ENCODE results near the gene MYO16.
"Not testable (repeated sequence)": the region's sequence is repeated elsewhere in the genome, so short reads cannot be mapped to it uniquely, and the experiment has no call there.

The MYO16 gene

DNA sequence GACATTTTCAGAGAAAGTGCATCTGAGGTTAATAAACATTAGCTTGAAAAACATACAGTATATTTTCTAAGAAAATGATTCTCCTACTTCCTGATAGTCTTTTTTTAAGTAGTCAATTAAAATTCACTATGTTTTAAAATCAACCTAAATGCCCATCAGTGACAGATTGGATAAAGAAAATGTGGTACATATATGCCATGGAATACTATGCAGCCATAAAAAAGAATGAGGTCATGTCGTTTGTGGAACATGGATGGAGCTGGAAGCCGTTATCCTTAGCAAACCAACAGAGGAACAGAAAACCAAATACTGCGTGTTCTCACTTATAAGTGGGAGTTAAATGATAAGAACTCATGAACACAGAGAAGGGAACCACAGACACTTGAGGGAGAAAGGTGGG is 462.8 kb downstream of the MYO16 start:
- not testable (repeated sequence) for DNase-seq

DNA sequence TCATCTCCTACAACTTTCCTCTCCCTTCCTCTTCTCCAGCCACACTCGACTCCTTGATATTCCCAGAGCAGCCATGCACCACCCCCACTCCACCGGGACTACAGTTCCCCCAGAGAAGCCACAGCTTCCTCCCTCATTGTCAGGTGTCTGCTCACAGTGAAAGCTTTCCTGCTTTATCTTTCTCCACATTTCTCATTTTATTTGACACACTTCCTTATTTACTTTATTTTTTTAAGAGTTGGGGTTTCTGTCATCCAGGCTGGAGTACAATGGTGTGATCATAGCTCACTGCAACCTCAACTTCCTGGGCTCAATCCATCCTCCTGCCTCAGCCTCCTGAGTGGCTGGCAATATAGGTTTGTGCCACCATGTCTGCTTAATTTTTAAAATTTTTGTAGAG is 464.6 kb downstream of the MYO16 start:
- DNase-seq, result no peak

- DNase-seq, result no peak
These were observed 465.7 kb downstream of the MYO16 start for GRCh38 chr13:109095126-109095525.

- DNase-seq, result no peak
These were observed 466.7 kb downstream of the MYO16 start for GRCh38 chr13:109096101-109096500.

- DNase-seq, result no peak
These were observed 471.4 kb downstream of the MYO16 start for GRCh38 chr13:109100705-109101304.

- DNase-seq, result no peak
These were observed 472.2 kb downstream of the MYO16 start for GRCh38 chr13:109101550-109102144.

GRCh38 chr13:109105899-109106298 is 476.5 kb downstream of the MYO16 start:
- no peak for DNase-seq

DNA sequence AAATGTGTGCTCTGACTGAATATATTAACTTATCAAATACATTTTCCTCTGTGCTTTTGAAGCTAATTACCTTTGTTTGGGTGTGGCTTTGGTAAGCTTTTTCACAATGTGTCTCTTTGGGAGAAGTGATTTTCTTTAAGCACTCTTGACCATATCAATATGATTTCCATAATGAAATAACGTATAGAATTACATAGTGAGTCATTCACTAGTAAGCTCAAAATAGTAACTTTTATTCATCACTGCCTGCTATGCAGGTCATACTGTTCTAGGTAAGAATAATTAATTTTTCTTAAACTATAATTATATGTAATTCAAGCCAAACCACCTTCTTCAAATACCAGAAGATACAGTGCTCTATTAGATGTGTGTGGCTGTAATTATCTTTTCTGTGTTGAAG is 480.7 kb downstream of the MYO16 start:
- DNase-seq, result no peak

- DNase-seq, result no peak
These were observed 481.7 kb downstream of the MYO16 start for GRCh38 chr13:109111141-109111540.

- DNase-seq, result no peak
These were observed 484.0 kb downstream of the MYO16 start for GRCh38 chr13:109113427-109113826.

- no peak for DNase-seq
These were observed 484.8 kb downstream of the MYO16 start for GRCh38 chr13:109114162-109114561.

GRCh38 chr13:109114991-109115390 is 485.6 kb downstream of the MYO16 start:
- no peak for DNase-seq

- DNase-seq, result no peak
These were observed 489.1 kb downstream of the MYO16 start for GRCh38 chr13:109118521-109118920.

DNA sequence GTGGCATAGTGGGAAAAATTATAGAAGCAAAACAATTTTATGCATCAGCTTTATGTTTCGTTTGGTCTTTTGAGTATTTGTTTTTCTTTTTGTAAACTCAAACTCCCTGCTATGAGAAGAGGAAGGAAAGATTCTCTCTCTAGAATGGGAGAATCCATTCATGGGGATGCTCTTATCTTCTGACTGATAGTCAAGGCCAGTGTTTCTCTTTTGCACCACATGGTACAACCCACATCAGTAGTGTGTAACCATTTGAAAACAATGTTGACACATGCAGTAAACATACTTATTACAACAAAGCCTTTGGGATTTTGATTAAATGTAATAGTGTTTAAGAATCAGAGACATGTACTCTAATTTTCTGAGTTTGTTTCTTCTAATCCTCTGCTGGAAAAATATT is 490.5 kb downstream of the MYO16 start:
- DNase-seq, result no peak

DNA sequence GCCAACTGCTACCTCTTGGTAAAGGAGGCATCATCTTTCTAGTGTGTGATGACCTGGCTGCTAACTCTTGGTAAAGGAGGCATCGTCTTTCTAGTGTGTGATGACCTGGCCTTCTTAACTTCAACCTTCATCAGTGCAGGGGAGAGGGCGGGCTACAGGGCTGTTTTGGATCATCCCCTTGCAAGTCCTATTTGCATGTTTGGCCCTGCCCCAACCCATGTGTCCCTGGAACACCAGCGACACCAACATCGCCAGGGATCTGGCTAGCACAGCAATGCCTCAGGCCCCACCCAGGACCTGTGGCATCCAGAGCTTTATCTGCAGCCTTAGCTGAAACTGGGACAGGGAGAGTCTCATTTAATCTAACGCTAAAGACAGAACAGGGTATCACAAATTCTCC is 492.4 kb downstream of the MYO16 start:
- no peak for DNase-seq

- DNase-seq, result no peak
These were observed 494.6 kb downstream of the MYO16 start for GRCh38 chr13:109123971-109124370.

DNA sequence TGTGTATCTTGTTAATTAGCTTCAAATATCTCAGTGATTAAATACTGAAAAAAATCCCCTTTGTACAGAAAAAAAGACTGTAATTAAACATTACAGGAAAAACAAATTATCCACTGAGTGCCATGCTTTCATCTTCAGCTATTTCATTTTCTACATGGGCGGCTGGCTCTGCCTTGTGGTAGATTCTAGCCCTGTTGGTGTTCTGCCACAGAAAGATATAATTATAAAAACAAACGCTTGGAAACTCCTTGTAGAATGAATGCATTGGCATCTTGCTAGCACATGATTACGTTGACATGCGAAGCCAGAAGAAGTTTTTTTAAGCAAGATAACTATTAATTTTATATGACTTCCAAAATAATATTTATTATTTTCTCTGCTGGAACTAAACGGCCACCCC is 496.8 kb downstream of the MYO16 start:
- DNase-seq, result no peak

GRCh38 chr13:109126891-109127641 is 497.7 kb downstream of the MYO16 start:
- DNase-seq, result no peak

DNA sequence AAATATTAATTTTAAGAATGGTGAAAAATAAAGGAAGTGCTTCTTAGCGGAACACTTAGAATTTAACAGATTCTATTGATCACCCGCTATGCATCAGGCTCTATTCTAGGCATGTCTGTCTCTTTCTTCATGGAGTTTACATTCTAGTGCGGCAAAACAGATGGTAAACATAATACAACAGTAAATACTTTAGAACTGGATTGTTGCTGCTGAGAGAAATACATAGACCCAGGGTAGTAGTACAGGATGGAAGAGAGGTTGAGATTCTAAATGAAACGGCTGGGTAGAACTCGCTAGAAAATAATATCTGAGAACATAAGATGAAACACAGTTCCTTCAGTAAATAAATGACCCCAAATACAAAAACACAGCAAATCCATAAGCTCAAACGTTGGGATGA is 498.7 kb downstream of the MYO16 start:
- no peak for DNase-seq

DNA sequence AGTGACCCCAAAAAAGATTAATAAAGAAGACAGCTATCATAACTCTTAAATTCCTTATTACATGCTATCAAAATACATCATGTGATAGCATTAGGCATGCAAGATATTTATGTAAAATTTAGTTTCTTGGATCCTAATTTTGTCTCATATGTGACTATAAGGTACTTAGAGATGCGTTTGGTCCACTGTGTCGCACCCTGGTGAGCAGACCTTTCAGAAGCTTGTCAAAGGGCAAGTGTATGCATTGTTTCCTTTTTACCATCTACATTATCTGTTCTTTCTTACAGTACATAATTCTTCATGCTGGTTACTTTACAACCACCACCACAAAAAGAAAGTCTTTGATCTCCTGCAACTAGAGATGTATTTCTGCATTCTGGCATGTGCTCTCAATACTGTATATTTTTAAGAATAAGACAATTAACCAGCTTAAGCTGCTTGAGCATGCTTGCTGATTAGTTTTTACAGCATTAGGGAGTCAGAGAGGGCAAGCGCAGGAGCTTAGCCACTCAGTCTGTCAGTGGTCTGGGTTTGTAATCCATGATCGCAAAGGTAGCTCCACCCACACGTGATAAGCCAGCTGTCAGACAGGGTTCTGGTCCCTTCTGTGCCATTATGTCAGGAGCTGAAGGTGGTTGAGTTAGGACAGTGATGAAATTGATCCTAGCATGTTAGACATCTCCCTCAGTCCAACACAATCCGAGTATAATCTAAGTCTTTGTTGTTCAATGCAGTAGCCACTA is 500.9 kb downstream of the MYO16 start:
- DNase-seq, result no peak

GRCh38 chr13:109131698-109132257 is 502.4 kb downstream of the MYO16 start:
- DNase-seq, result no peak

DNA sequence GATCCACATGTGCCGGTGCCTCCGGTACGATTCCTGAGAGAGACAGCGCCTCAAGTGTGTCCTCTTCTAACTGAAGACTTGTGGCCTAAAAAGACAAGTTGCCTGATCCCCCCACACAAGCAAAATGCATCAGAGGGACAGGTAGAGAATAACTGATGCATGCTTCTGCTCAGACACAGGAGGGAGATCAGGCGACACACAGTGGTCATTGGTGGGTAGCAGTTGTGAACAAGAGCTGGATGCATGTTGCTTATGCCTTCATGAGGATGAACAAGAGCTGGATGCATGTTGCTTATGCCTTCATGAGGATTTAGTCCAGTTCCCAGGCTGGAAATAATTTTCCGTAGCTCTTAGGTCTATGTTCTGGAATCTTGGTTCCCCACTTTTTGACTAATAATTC is 505.6 kb downstream of the MYO16 start:
- no peak for DNase-seq

GRCh38 chr13:109136873-109137272 is 507.5 kb downstream of the MYO16 start:
- DNase-seq, result no peak
